Measurements from ENCODE around the gene FBXO2.
"Not testable (repeated sequence)": the region's sequence is repeated elsewhere in the genome, so short reads cannot be mapped to it uniquely, and the experiment has no call there.

Gene FBXO2

GRCh38 chr1:11622398-11622797 is 31.8 kb downstream of the FBXO2 start:
- DNase-seq: no peak

DNA sequence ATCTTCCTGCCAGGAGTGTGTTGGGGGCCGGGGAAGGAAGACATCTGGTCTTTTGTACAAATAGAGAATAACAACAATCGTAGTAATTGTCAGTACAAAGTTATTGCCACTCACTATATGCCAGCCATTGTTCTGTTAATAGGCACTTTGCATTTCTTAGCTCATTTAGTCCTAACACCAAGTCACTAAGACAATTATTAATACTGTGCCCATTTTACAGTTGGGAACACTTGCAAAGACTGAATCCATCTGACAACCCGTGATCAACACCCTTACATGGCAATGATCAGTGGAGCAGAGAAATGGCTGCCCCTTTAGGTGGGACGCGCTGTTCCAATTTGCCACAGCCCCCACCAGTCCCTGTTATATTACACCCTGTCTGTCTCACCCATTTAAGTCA is 33.3 kb downstream of the FBXO2 start:
- DNase-seq: no peak

DNA sequence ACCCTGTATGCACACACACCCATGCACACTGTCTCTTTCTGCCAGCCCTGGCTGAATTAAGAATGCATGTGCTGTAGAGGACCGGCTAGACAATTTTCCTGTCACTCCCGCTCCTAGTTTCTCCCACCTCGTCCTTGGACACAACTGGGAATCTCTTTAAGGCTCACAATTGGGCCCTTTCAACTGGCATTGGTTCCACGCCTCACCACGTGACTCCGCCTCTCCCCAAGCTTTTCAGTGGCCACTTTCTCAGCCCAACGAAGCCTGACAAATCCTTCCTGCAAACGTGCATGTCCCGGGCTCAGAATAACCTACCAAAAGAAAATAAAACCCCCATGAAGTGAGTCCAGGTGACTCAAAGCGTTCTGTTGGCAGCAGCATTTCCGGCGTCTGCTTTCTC is 33.8 kb downstream of the FBXO2 start:
- no peak for DNase-seq

- no peak for DNase-seq
These were observed 36.5 kb downstream of the FBXO2 start for GRCh38 chr1:11617741-11618140.

- no peak for DNase-seq
These were observed 36.9 kb downstream of the FBXO2 start for GRCh38 chr1:11617314-11617713.

- no peak for DNase-seq
These were observed 37.5 kb downstream of the FBXO2 start for GRCh38 chr1:11616766-11617165.

DNA sequence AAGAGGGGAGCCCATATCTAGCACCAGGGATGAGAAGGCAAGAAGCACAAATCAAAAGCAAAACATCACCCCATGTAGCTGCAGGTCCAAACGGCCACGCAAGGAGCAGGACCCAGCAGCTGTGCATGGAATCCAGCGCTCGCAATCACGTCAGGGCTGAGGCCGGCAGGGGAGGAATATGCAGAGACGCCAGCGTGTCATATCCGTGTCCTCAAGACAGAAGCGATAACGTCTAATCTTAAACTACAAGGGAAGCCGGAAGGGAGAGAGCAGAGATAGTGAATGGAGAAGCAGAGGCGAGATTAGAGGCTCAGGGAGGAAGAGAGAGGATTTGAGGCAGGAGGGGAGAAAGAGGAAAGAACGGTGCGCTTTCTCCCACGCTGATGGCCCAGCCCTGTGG is 39.1 kb downstream of the FBXO2 start:
- DNase-seq: no peak

DNA sequence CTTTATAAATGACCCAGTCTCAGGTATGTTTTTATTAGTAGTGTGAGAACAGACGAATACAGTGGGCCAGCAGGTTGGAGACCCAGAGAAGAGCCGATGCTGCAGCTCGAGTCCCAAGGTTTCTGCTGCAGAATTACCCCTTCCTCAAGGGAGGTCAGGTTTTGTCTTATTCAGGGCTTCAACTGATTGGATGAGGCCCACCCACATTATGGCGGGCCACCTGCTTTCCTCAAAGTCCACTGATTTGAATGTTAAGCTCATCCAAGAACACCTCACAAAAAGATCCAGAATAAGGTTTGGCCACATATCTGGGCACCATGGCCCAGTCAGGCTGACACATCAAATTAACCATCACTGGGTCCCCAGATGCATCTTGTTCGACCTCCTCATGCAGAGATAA is 40.9 kb downstream of the FBXO2 start:
- no peak for DNase-seq

DNA sequence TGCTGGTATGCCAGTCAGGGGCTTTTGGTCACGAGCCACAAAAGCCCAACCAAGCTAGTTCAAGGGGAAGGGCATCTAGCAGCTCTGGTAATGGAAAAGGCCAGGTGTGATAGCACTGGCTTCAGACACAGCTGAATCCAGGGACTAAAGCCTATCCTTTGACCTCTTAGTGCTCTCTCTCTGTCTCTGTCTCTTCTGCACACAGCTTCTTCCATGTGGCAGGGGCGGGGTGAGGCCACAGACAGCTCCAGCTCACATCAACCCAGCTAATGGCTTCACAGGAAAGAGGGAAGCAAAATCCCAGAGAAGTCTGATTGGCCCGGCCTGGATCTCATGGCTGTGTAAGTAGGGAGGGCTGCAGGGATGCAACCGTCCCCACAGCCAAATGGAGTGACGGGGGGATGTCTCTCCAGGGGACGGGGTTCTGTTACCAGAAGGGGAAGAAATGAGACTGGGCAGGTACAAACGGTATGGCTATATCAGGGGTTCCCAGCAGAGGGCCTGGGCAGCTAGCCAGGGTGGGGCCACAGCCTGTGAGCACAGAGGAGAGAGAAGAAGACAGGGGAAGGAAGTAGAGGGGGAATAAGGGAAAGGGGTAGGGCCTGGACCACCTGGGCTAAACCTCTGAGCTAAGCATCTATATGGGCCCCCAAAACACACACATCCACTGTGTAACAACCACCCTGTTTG is 42.4 kb downstream of the FBXO2 start:
- DNase-seq: no peak

- no peak for DNase-seq
These were observed 43.5 kb downstream of the FBXO2 start for GRCh38 chr1:11610629-11611180.

DNA sequence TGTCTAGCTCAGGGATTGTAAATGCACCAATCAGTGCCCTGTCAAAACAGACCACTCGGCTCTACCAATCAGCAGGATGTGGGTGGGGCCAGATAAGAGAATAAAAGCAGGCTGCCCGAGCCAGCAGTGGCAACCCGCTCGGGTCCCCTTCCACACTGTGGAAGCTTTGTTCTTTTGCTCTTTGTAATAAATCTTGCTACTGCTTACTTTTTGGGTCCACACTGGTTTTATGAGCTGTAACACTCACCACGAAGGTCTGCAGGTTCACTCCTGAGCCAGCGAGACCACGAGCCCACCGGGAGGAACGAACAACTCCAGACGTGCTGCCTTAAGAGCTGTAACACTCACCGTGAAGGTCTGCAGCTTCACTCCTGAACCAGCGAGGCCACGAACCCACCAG is 44.9 kb downstream of the FBXO2 start:
- DNase-seq: not testable (repeated sequence)

DNA sequence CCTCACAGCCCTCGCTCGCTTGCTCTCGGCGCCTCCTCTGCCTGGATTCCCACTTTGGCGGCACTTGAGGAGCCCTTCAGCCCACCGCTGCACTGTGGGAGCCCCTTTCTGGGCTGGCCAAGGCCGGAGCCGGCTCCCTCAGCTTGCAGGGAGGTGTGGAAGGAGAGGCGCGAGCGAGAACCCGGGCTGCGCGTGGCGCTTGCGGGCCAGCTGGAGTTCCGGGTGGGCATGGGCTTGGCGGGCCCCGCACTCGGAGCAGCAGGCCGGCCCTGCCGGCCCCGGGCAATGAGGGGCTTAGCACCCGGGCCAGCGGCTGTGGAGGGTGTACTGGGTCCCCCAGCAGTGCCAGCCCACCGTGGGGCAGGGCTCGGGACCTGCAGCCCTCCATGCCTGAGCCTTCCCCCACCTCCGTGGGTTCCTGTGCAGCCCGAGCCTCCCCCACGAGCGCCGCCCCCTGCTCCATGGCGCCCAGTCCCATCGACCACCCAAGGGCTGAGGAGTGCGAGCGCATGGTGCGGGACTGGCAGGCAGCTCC is 45.6 kb downstream of the FBXO2 start:
- not testable (repeated sequence) for DNase-seq

DNA sequence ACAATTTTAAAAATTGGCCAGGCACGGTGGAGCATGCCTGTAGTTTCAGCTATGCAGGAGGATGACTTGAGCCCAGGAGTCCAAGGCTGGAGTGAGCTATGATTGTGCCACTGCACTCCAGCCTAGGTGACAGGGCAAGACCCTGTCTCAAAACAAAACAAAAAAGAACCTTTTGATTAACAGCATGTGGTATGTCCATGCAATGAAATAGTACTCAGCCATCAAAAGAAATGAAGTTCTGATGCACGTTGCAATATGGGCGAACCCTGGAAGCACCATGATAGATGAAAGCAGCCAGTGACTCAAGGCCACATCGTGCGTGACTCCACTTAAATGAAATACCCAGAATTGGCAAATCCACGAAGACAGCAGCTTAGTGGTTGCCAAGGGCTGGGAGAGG is 47.5 kb downstream of the FBXO2 start:
- no peak for DNase-seq

DNA sequence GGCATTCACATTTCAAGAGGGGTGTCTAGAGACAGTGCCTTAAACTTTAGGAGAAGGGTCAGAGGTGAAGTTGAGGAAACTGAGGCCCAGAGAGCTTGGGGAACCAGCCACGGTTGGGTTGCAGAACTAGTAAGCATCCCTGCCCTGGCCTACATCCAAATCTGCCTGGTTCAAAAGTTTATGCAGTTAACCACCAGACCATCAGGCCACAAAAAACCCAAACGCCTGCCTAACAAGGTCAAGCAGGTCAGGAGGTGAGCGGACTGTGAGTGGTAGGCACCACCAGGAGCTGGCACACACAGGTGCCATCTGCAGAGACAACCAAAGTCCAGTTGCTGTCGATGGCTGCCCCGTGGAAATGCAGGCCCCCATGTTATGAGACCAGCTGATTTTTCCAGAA is 51.2 kb downstream of the FBXO2 start:
- no peak for DNase-seq

- DNase-seq: no peak
These were observed 51.8 kb downstream of the FBXO2 start for GRCh38 chr1:11602424-11602823.

- no peak for DNase-seq
These were observed 53.4 kb downstream of the FBXO2 start for GRCh38 chr1:11600836-11601235.

- no peak for DNase-seq
These were observed 54.2 kb downstream of the FBXO2 start for GRCh38 chr1:11599891-11600576.

GRCh38 chr1:11598461-11598860 is 55.8 kb downstream of the FBXO2 start:
- no peak for DNase-seq

Data from activated CD4-positive, alpha-beta T cell treated with anti-CD3 and anti-CD28 coated beads for 1 hour (primary cell).